ENCODE results near the gene CCR6. TPM values are rescaled to one million over a fixed set of nuclear protein-coding genes. Genes with fewer than 3 reads are reported as not detected.

The CCR6 gene
- total and polyA plus RNA-seq, 2 donors (not counting 3 experiments of a cell fraction or from before 2014, with no cell fraction given), result not detected

GRCh38 chr6:167078745-167079144 lies 44.2 kb upstream of the CCR6 start:
- no peaks in the 10 kb centered on the region for H3K27me3 ChIP-seq (ENCODE audit: control insufficient read depth in 2 of 2, insufficient read depth in 2 of 2, low read length in 2 of 2)
- H3K4me1 ChIP-seq (ENCODE audit: control insufficient read depth, extremely low read depth, insufficient read depth, low read length), result no peaks in the 10 kb centered on the region
- no peaks in the 10 kb centered on the region for H3K9me1 ChIP-seq (replicated peaks; ENCODE audit: control insufficient read depth, extremely low read depth, insufficient read depth, low read length)
- H3K27ac ChIP-seq (ENCODE audit: insufficient read depth, low read depth, low read length), result no peak overlapping the region
- H3K36me3 ChIP-seq (ENCODE audit: control insufficient read depth in 2 of 2, extremely low read depth in 1 of 2, insufficient read depth in 2 of 2, low read length in 2 of 2), result no peaks in the 10 kb centered on the region
- no peak overlapping the region for H3K4me2 ChIP-seq (ENCODE audit: insufficient read depth, low read length)
- FAIRE-seq (no peak), DNase-seq (ENCODE audit: low read depth, low spot score) (no peak)
- H4K20me1 ChIP-seq (replicated peaks; ENCODE audit: control insufficient read depth, extremely low read depth, insufficient read depth, low read length), result no peaks in the 10 kb centered on the region
- H3K9me3 ChIP-seq (replicated peaks; ENCODE audit: control insufficient read depth, insufficient read depth, low read length), result no peaks in the 10 kb centered on the region
- dilution Hi-C loops (cut with MboI; ENCODE audit: extremely low pct_ligation_motif_present, low sequenced_read_pairs) (no loop called here), intact Hi-C loops (cut with micrococcal nuclease) (no loop called here)
- no peak overlapping the region for H3K4me3 ChIP-seq (replicated peaks in 1 of 3; ENCODE audit: insufficient read depth in 1 of 3, low read depth in 1 of 3, low read length in 3 of 3)
- H3K79me2 ChIP-seq (ENCODE audit: control insufficient read depth, insufficient read depth, low read length), result no peaks in the 10 kb centered on the region
- TF ChIP-seq EZH2 (IDR thresholded peaks at IDR 0.05; ENCODE audit: borderline replicate concordance, low read depth, low read length, severe bottlenecking), result no peak
- TF ChIP-seq MYC (IDR thresholded peaks at IDR 0.05; ENCODE audit: low read depth, low read length), result no peak
- TF ChIP-seq JUN (IDR thresholded peaks at IDR 0.05; ENCODE audit: borderline replicate concordance, insufficient read depth, insufficient read length, low read depth), result no peak
- no peak for TF ChIP-seq POLR2A (IDR thresholded peaks at IDR 0.05; ENCODE audit: low read depth, low read length)
- no peak for TF ChIP-seq CTCF (IDR thresholded peaks at IDR 0.05; ENCODE audit: extremely low read depth in 1 of 2, insufficient read depth in 1 of 2, low read depth in 1 of 2, low read length in 2 of 2)
- TF ChIP-seq POLR2AphosphoS5 (IDR thresholded peaks at IDR 0.05; ENCODE audit: insufficient read depth, low read depth, low read length), result no peak
- TF ChIP-seq GATA2 (IDR thresholded peaks at IDR 0.05; ENCODE audit: insufficient read depth, insufficient read length, low read depth, low read length), result no peak
- TF ChIP-seq FOS (IDR thresholded peaks at IDR 0.05; ENCODE audit: borderline replicate concordance, insufficient read depth, low read length), result no peak
- no peak for TF ChIP-seq MAX (IDR thresholded peaks at IDR 0.05; ENCODE audit: insufficient read depth, insufficient read length)
- POLR2A ChIA-PET, result no interaction called here
- no peak overlapping the region for H3K9ac ChIP-seq (replicated peaks; ENCODE audit: extremely low read depth, insufficient read depth, low read length)
- H2AFZ ChIP-seq (ENCODE audit: low read depth, low read length), result no peak overlapping the region
- CTCF ChIA-PET, result no interaction called here
- no TSS peak for BruUV-seq (replicated peaks)

Data from endothelial cell of umbilical vein (primary cell).